Medulla oblongata (tissue), 1 donor: ENCODE results near the gene ITIH2.
"Not testable (repeated sequence)": the region's sequence is repeated elsewhere in the genome, so short reads cannot be mapped to it uniquely, and the experiment has no call there.

ENCODE experiments used
- DNase-seq: peaks from one replicate; pipeline ENCODE4 v3.0.0-alpha.2; 2015; ENCODE audit errors: extremely low spot score

The ITIH2 gene

GRCh38 chr10:7738536-7739407, 35.7 kb downstream of the ITIH2 start:
- DNase-seq, result no peak

- DNase-seq, result no peak
These were observed 41.2 kb downstream of the ITIH2 start for GRCh38 chr10:7744307-7744706.

GRCh38 chr10:7748637-7749036, 45.5 kb downstream of the ITIH2 start:
- not testable (repeated sequence) for DNase-seq

GRCh38 chr10:7750222-7750621, 47.1 kb downstream of the ITIH2 start:
- DNase-seq, result no peak

GRCh38 chr10:7752251-7752650, 49.1 kb downstream of the ITIH2 start:
- no peak for DNase-seq

GRCh38 chr10:7755103-7755502, 52.0 kb downstream of the ITIH2 start:
- DNase-seq, result no peak

- DNase-seq, result peak; percentile 11
These were observed 53.4 kb downstream of the ITIH2 start for GRCh38 chr10:7756360-7756992.

GRCh38 chr10:7763929-7764328, 60.8 kb downstream of the ITIH2 start:
- DNase-seq, result no peak

GRCh38 chr10:7766241-7766640, 63.1 kb downstream of the ITIH2 start:
- DNase-seq, result no peak

GRCh38 chr10:7767209-7767608, 64.1 kb downstream of the ITIH2 start:
- no peak for DNase-seq

- DNase-seq, result no peak
These were observed 65.3 kb downstream of the ITIH2 start for GRCh38 chr10:7768417-7768816.

GRCh38 chr10:7773845-7774801, 71.0 kb downstream of the ITIH2 start:
- no peak for DNase-seq

- DNase-seq, result no peak
These were observed 73.7 kb downstream of the ITIH2 start for GRCh38 chr10:7776777-7777176.

GRCh38 chr10:7782194-7782593, 79.1 kb downstream of the ITIH2 start:
- DNase-seq, result not testable (repeated sequence)

GRCh38 chr10:7786430-7786829, 83.3 kb downstream of the ITIH2 start:
- DNase-seq, result no peak

GRCh38 chr10:7787150-7787856, 84.2 kb downstream of the ITIH2 start:
- peak; percentile 17 for DNase-seq

GRCh38 chr10:7787857-7788638, 84.9 kb downstream of the ITIH2 start, which contains the start of the genes ATP5F1C and KIN:
Gene ATP5F1C (plus strand): TSS chr10:7788177. CDS start chr10:7788208, 31 bp downstream.
Gene KIN (minus strand): TSS chr10:7787993. CDS start chr10:7787933, 60 bp downstream.
- DNase-seq, result peak; percentile 98

- peak; percentile 12 for DNase-seq
These were observed 85.6 kb downstream of the ITIH2 start for GRCh38 chr10:7788639-7789286.

GRCh38 chr10:7789390-7789789, 86.3 kb downstream of the ITIH2 start:
- no peak for DNase-seq

GRCh38 chr10:7792541-7792940, 89.4 kb downstream of the ITIH2 start:
- DNase-seq, result peak; percentile 44
